Ishikawa (cell line): Measurements from ENCODE around the gene TNF.

Experiments
- EP300 ChIP-seq: IDR thresholded peaks from 2 replicates; pipeline ENCODE4 v1.6.1; 2012; ENCODE audit warnings: borderline replicate concordance
- RAD21 ChIP-seq: IDR thresholded peaks from 2 replicates; pipeline ENCODE4 v1.6.1; 2012; ENCODE audit warnings: low read depth
- REST ChIP-seq: IDR thresholded peaks from 2 replicates; pipeline ENCODE4 v1.6.1; 2012; ENCODE audit warnings: low read depth, mild to moderate bottlenecking
- TAF1 ChIP-seq: IDR thresholded peaks from 2 replicates; pipeline ENCODE4 v1.6.1; 2012; ENCODE audit warnings: low read depth, mild to moderate bottlenecking
- TEAD4 ChIP-seq: IDR thresholded peaks from 2 replicates; pipeline ENCODE4 v1.6.1; 2012
- YY1 ChIP-seq: IDR thresholded peaks from 2 replicates; pipeline ENCODE4 v1.6.1; 2012; ENCODE audit warnings: low read depth
- TF ChIP-seq, protein P1 (sequence below): IDR thresholded peaks from 2 replicates; pipeline ENCODE4 v1.6.1; 2012

DNA sequence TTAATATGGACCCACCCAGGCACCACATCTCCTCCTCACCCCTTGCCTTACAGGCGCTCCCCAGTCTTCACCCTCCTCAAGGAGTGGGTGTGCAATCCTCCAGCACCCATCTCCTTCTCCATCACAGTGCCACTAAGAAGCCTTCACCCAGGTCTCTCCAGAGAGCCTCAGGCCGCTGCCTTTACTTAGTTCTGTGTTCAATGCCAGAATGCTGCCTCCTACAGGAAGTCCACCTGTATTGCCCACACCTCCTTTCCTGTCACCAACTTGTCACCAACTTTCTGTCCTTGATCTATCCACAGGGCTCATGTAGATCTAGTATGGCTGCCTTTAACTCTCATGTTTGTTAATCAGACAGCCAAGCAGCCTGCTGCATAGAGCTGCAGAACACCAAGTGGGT lies 10.1 kb downstream of the TNF start:
- no peak for TF ChIP-seq TAF1
- TF ChIP-seq REST: no peak
- TF ChIP-seq TEAD4: no peak
- TF ChIP-seq YY1: no peak
- no peak for TF ChIP-seq RAD21
- TF ChIP-seq, protein P1, sequence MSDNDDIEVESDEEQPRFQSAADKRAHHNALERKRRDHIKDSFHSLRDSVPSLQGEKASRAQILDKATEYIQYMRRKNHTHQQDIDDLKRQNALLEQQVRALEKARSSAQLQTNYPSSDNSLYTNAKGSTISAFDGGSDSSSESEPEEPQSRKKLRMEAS: no peak
- TF ChIP-seq EP300: no peak
